ENCODE measurements around the gene SSR1. TPM values are rescaled to one million over a fixed set of nuclear protein-coding genes. Genes with fewer than 3 reads are reported as not detected.

The SSR1 gene
- total RNA-seq, 1 donor from 2014 or later = 183 TPM

- no peak for TF ChIP-seq CTCF (IDR thresholded peaks at IDR 0.05)
- Mint-ChIP-seq H3K4me1 (ENCODE audit: unreplicated experiment) (peaks cover 45% of the 10 kb centered on the region), H3K36me3 (ENCODE audit: unreplicated experiment) (peaks cover 27% of the 10 kb centered on the region), H3K27ac (ENCODE audit: unreplicated experiment) (peak overlapping the region; percentile 49), H3K4me3 (ENCODE audit: unreplicated experiment) (peak overlapping the region; percentile 71), H3K9me3 (ENCODE audit: unreplicated experiment) (no peaks in the 10 kb centered on the region), H3K27me3 (ENCODE audit: unreplicated experiment) (no peaks in the 10 kb centered on the region)
- DNase-seq (ENCODE audit: extremely low spot score, unreplicated experiment) = no peak
Observed at GRCh38 chr6:7311176-7311575, 1.8 kb downstream of the SSR1 start.

GRCh38 chr6:7309050-7309449, 3.9 kb downstream of the SSR1 start:
- Mint-ChIP-seq H3K4me1 (ENCODE audit: unreplicated experiment) (peaks cover 44% of the 10 kb centered on the region), H3K27ac (ENCODE audit: unreplicated experiment) (peak overlapping the region; percentile 48)

GRCh38 chr6:7307533-7307932, 5.5 kb downstream of the SSR1 start:
- Mint-ChIP-seq H3K4me1 (ENCODE audit: unreplicated experiment) (peaks cover 35% of the 10 kb centered on the region), H3K36me3 (ENCODE audit: unreplicated experiment) (peaks cover 39% of the 10 kb centered on the region), H3K27ac (ENCODE audit: unreplicated experiment) (no peak overlapping the region), H3K4me3 (ENCODE audit: unreplicated experiment) (no peak overlapping the region), H3K27me3 (ENCODE audit: unreplicated experiment) (no peaks in the 10 kb centered on the region), H3K9me3 (ENCODE audit: unreplicated experiment) (no peaks in the 10 kb centered on the region)
- no peak for TF ChIP-seq CTCF (IDR thresholded peaks at IDR 0.05)
- no peak for DNase-seq (ENCODE audit: extremely low spot score, unreplicated experiment)

More at GRCh38 chr6:7309050-7309449, 3.9 kb downstream of the SSR1 start:
- Mint-ChIP-seq H3K27me3 (ENCODE audit: unreplicated experiment) (no peaks in the 10 kb centered on the region), H3K9me3 (ENCODE audit: unreplicated experiment) (no peaks in the 10 kb centered on the region), H3K36me3 (ENCODE audit: unreplicated experiment) (peaks cover 34% of the 10 kb centered on the region), H3K4me3 (ENCODE audit: unreplicated experiment) (no peak overlapping the region)
- TF ChIP-seq CTCF (IDR thresholded peaks at IDR 0.05) = no peak
- no peak for DNase-seq (ENCODE audit: extremely low spot score, unreplicated experiment)

GRCh38 chr6:7304821-7305220, 8.2 kb downstream of the SSR1 start:
- H3K36me3 Mint-ChIP-seq (ENCODE audit: unreplicated experiment) = peaks cover 50% of the 10 kb centered on the region
- TF ChIP-seq CTCF (IDR thresholded peaks at IDR 0.05) = no peak

GRCh38 chr6:7301702-7302101, 11.3 kb downstream of the SSR1 start:
- Mint-ChIP-seq H3K4me3 (ENCODE audit: unreplicated experiment) (no peak overlapping the region), H3K27ac (ENCODE audit: unreplicated experiment) (no peak overlapping the region), H3K36me3 (ENCODE audit: unreplicated experiment) (peaks cover 50% of the 10 kb centered on the region), H3K9me3 (ENCODE audit: unreplicated experiment) (no peaks in the 10 kb centered on the region), H3K4me1 (ENCODE audit: unreplicated experiment) (no peaks in the 10 kb centered on the region), H3K27me3 (ENCODE audit: unreplicated experiment) (no peaks in the 10 kb centered on the region)
- TF ChIP-seq CTCF (IDR thresholded peaks at IDR 0.05) = no peak
- DNase-seq (ENCODE audit: extremely low spot score, unreplicated experiment) = no peak

More at GRCh38 chr6:7304821-7305220, 8.2 kb downstream of the SSR1 start:
- no peak overlapping the region for H3K27ac Mint-ChIP-seq (ENCODE audit: unreplicated experiment)
- no peaks in the 10 kb centered on the region for H3K9me3 Mint-ChIP-seq (ENCODE audit: unreplicated experiment)
- H3K4me1 Mint-ChIP-seq (ENCODE audit: unreplicated experiment) = peaks cover 13% of the 10 kb centered on the region
- H3K4me3 Mint-ChIP-seq (ENCODE audit: unreplicated experiment) = no peak overlapping the region
- DNase-seq (ENCODE audit: extremely low spot score, unreplicated experiment) = no peak
- no peaks in the 10 kb centered on the region for H3K27me3 Mint-ChIP-seq (ENCODE audit: unreplicated experiment)
